ENCODE results near the gene SCLY. TPM values are rescaled to one million over a fixed set of nuclear protein-coding genes. Genes with fewer than 3 reads are reported as not detected.
A peak's percentile ranks its signal among the peaks of the same experiment; 100 is the strongest.

Gene SCLY
- total and polyA plus RNA-seq, 2 of the 13 experiments (the other 11 are each of a cell fraction or from before 2014, with no cell fraction given), result 27.9 to 38.6 TPM

- no peak for TF ChIP-seq ELK4 (CRISPR knock-in tag; IDR thresholded peaks at IDR 0.05; ENCODE audit: borderline replicate concordance)
- TF ChIP-seq PRDM10 (CRISPR knock-in tag; IDR thresholded peaks at IDR 0.05; ENCODE audit: low read depth), result no peak
- TF ChIP-seq MXD3 (CRISPR knock-in tag; IDR thresholded peaks at IDR 0.05), result no peak
Measured at GRCh38 chr2:238113611-238114010, 52.8 kb downstream of the SCLY start (continued).

GRCh38 chr2:238114331-238114841 is 53.6 kb downstream of the SCLY start:
- intact Hi-C loops (cut with micrococcal nuclease; ENCODE audit: unreplicated experiment), result no loop called here
- 67% methylated on average over 16 of the region's 16 CpGs for WGBS (ENCODE audit: low lambda C conversion rate)
- no peak overlapping the region for H3K4me3 ChIP-seq (replicated peaks in 1 of 3; ENCODE audit: insufficient read depth in 1 of 3, low read depth in 2 of 3, low read length in 3 of 3)
- H3K79me2 ChIP-seq (ENCODE audit: insufficient read depth, low read length), result no peaks in the 10 kb centered on the region
- no peaks in the 10 kb centered on the region for H3K36me3 ChIP-seq (replicated peaks in 1 of 2; ENCODE audit: control insufficient read depth in 1 of 2, insufficient read depth in 2 of 2, low read length in 2 of 2)
- H2AFZ ChIP-seq (ENCODE audit: low read length), result no peak overlapping the region
- ChIA-PET CTCF (ENCODE audit: low intra/inter-chr PET ratio, low total read pairs) (no interaction called here), POLR2A (no interaction called here)
- in situ Hi-C loops (cut with HindIII; ENCODE audit: extremely low pct_ligation_motif_present, low pct_unique_long_range_greater_than_20kb), result no loop called here
- no peaks in the 10 kb centered on the region for H3K9me3 ChIP-seq (ENCODE audit: low read length)
- H3K4me1 ChIP-seq (ENCODE audit: insufficient read depth, low read length), result peaks cover under 1% of the 10 kb centered on the region; the same call in 1 of the 2 replicates
- H3K27me3 ChIP-seq (ENCODE audit: control insufficient read depth in 1 of 2, insufficient read depth in 2 of 2, low read length in 2 of 2), result peaks cover 0 to 20% of the 10 kb centered on the region in 2 experiments; a peak in 3 of 5 replicates
- no peak overlapping the region for H3K9ac ChIP-seq (ENCODE audit: insufficient read depth, low read depth, low read length)
- BruUV-seq (replicated peaks), result no TSS peak
- H3K4me2 ChIP-seq (ENCODE audit: low read depth, low read length), result no peak overlapping the region
- H4K20me1 ChIP-seq (ENCODE audit: insufficient read depth, low read length), result no peaks in the 10 kb centered on the region
- no peak for ATAC-seq
- no peak overlapping the region for H3K27ac ChIP-seq (ENCODE audit: extremely low read length, insufficient read depth, low read length)
- DNase-seq (ENCODE audit: low spot score), result no peak
- no peak for FAIRE-seq
- TF ChIP-seq RXRB (CRISPR knock-in tag; IDR thresholded peaks at IDR 0.05; ENCODE audit: borderline replicate concordance) (no peak), FOXC1 (CRISPR knock-in tag; IDR thresholded peaks at IDR 0.05; ENCODE audit: borderline replicate concordance) (no peak), ZNF547 (CRISPR knock-in tag; IDR thresholded peaks at IDR 0.05) (0 out of 2 replicates have a peak, but pooled peaks have one; percentile 48), ZNF883 (CRISPR knock-in tag; IDR thresholded peaks at IDR 0.05; ENCODE audit: not compliant biosample characterization) (peak; percentile 52), UBTF (CRISPR knock-in tag; IDR thresholded peaks at IDR 0.05) (0 out of 2 replicates have a peak, but pooled peaks have one; percentile 2), MNT (IDR thresholded peaks at IDR 0.05) (no peak), TARDBP (CRISPR knock-in tag; IDR thresholded peaks at IDR 0.05) (no peak), MEF2D (CRISPR knock-in tag; IDR thresholded peaks at IDR 0.05) (no peak)
